ENCODE measurements around the gene POMC. TPM values are rescaled to one million over a fixed set of nuclear protein-coding genes. Genes with fewer than 3 reads are reported as not detected.
A peak's percentile ranks its signal among the peaks of the same experiment; 100 is the strongest.

Gene POMC
- total and polyA plus RNA-seq, 2 of the 13 experiments (the other 11 are each of a cell fraction or from before 2014, with no cell fraction given): not detected

GRCh38 chr2:25187729-25188350, 19.5 kb upstream of the POMC start:
- Histone ChIP-seq H3K36me3 (replicated peaks in 1 of 2; ENCODE audit: control insufficient read depth in 1 of 2, insufficient read depth in 2 of 2, low read length in 2 of 2) (no peaks in the 10 kb centered on the region), H3K9me3 (ENCODE audit: low read length) (no peaks in the 10 kb centered on the region), H3K9ac (ENCODE audit: insufficient read depth, low read depth, low read length) (no peak overlapping the region), H3K4me3 (replicated peaks in 1 of 3; ENCODE audit: insufficient read depth in 1 of 3, low read depth in 2 of 3, low read length in 3 of 3) (no peak overlapping the region), H4K20me1 (ENCODE audit: insufficient read depth, low read length) (no peaks in the 10 kb centered on the region), H3K4me1 (ENCODE audit: insufficient read depth, low read length) (no peaks in the 10 kb centered on the region), H3K27ac (ENCODE audit: extremely low read length, insufficient read depth, low read length) (no peak overlapping the region), H3K79me2 (ENCODE audit: insufficient read depth, low read length) (no peaks in the 10 kb centered on the region), H3K27me3 (ENCODE audit: control insufficient read depth in 1 of 2, insufficient read depth in 2 of 2, low read length in 2 of 2) (peaks cover 0 to 6% of the 10 kb centered on the region in 2 experiments; a peak in 3 of 5 replicates), H3K4me2 (ENCODE audit: low read depth, low read length) (no peak overlapping the region), H2AFZ (ENCODE audit: low read length) (no peak overlapping the region)
- no TSS peak for BruUV-seq (replicated peaks)
- in situ Hi-C loops (cut with HindIII; ENCODE audit: extremely low pct_ligation_motif_present, low pct_unique_long_range_greater_than_20kb) (no loop called here), intact Hi-C loops (cut with micrococcal nuclease; ENCODE audit: unreplicated experiment) (no loop called here)
- 18% methylated on average over 11 of the region's 11 CpGs for WGBS (ENCODE audit: low lambda C conversion rate)
- ChIA-PET POLR2A (no interaction called here), CTCF (ENCODE audit: low intra/inter-chr PET ratio, low total read pairs) (no interaction called here)
- TF ChIP-seq, protein P1, sequence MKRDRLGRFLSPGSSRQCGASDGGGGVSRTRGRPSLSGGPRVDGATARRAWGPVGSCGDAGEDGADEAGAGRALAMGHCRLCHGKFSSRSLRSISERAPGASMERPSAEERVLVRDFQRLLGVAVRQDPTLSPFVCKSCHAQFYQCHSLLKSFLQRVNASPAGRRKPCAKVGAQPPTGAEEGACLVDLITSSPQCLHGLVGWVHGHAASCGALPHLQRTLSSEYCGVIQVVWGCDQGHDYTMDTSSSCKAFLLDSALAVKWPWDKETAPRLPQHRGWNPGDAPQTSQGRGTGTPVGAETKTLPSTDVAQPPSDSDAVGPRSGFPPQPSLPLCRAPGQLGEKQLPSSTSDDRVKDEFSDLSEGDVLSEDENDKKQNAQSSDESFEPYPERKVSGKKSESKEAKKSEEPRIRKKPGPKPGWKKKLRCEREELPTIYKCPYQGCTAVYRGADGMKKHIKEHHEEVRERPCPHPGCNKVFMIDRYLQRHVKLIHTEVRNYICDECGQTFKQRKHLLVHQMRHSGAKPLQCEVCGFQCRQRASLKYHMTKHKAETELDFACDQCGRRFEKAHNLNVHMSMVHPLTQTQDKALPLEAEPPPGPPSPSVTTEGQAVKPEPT (CRISPR knock-in tag; IDR thresholded peaks at IDR 0.05; ENCODE audit: low read depth): no peak
- TF ChIP-seq MNT (IDR thresholded peaks at IDR 0.05): peak; percentile 98
- peak; percentile 41; the same call in 2 of the 3 replicates for ATAC-seq
- DNase-seq (ENCODE audit: low spot score): no peak
- no peak for FAIRE-seq

- Histone ChIP-seq H3K27me3 (ENCODE audit: control insufficient read depth in 1 of 2, insufficient read depth in 2 of 2, low read length in 2 of 2) (peaks cover 1 to 11% of the 10 kb centered on the region in 2 experiments; a peak in 3 of 5 replicates), H4K20me1 (ENCODE audit: insufficient read depth, low read length) (no peaks in the 10 kb centered on the region), H3K9me3 (ENCODE audit: low read length) (peaks cover 7% of the 10 kb centered on the region; the same call in 1 of the 2 replicates), H3K4me2 (ENCODE audit: low read depth, low read length) (no peak overlapping the region), H3K4me1 (ENCODE audit: insufficient read depth, low read length) (no peaks in the 10 kb centered on the region), H3K27ac (ENCODE audit: extremely low read length, insufficient read depth, low read length) (no peak overlapping the region), H3K79me2 (ENCODE audit: insufficient read depth, low read length) (no peaks in the 10 kb centered on the region), H3K36me3 (replicated peaks in 1 of 2; ENCODE audit: control insufficient read depth in 1 of 2, insufficient read depth in 2 of 2, low read length in 2 of 2) (no peaks in the 10 kb centered on the region), H3K9ac (ENCODE audit: insufficient read depth, low read depth, low read length) (no peak overlapping the region), H3K4me3 (replicated peaks in 1 of 3; ENCODE audit: insufficient read depth in 1 of 3, low read depth in 2 of 3, low read length in 3 of 3) (no peak overlapping the region), H2AFZ (ENCODE audit: low read length) (no peak overlapping the region)
- CTCF ChIA-PET (ENCODE audit: low intra/inter-chr PET ratio, low total read pairs): no interaction called here
- FAIRE-seq (no peak), DNase-seq (ENCODE audit: low spot score) (no peak), ATAC-seq (peak; percentile 40; the same call in 2 of the 3 replicates)
- in situ Hi-C loops (cut with HindIII; ENCODE audit: extremely low pct_ligation_motif_present, low pct_unique_long_range_greater_than_20kb) (no loop called here), intact Hi-C loops (cut with micrococcal nuclease; ENCODE audit: unreplicated experiment) (no loop called here)
- TF ChIP-seq, protein P2, sequence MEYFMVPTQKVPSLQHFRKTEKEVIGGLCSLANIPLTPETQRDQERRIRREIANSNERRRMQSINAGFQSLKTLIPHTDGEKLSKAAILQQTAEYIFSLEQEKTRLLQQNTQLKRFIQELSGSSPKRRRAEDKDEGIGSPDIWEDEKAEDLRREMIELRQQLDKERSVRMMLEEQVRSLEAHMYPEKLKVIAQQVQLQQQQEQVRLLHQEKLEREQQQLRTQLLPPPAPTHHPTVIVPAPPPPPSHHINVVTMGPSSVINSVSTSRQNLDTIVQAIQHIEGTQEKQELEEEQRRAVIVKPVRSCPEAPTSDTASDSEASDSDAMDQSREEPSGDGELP (IDR thresholded peaks at IDR 0.05; ENCODE audit: borderline replicate concordance, low read depth): no peak
- 0 out of 2 replicates have a peak, but pooled peaks have one; percentile 17 for TF ChIP-seq MNT (IDR thresholded peaks at IDR 0.05)
- POLR2A ChIA-PET: no interaction called here
- 37% methylated on average over 5 of the region's 5 CpGs for WGBS (ENCODE audit: low lambda C conversion rate)
- no TSS peak for BruUV-seq (replicated peaks)
Measured at GRCh38 chr2:25184254-25184653, 15.9 kb upstream of the POMC start.

All from HepG2 (cell line).